MM.1S (cell line): ENCODE data around the gene CCDC177.

ENCODE experiments used
- DNase-seq: peaks from one replicate; pipeline ENCODE4 v3.0.0-alpha.2; 2015
- H2AFZ ChIP-seq: fragments of 300-600 bp; sonication (generic); 2 replicates; pipeline ENCODE4 v1.6.0; 2016; ENCODE audit warnings: antibody characterized with exemption, low read length
- H3F3A ChIP-seq: fragments of 300-600 bp; sonication (generic); 2 replicates; pipeline ENCODE4 v1.6.1; 2016; ENCODE audit warnings: mild to moderate bottlenecking, antibody characterized with exemption, low read length, moderate library complexity, mixed read lengths; ENCODE audit not compliant: insufficient read depth
- H3K27ac ChIP-seq: fragments of 300-600 bp; sonication (generic); 2 replicates; pipeline ENCODE4 v1.5.1; 2016; ENCODE audit warnings: mild to moderate bottlenecking, low read length
- H3K27me3 ChIP-seq: fragments of 300-600 bp; sonication (generic); replicated peaks from 2 replicates; pipeline ENCODE4 v1.6.0; 2016; ENCODE audit warnings: low read length; ENCODE audit not compliant: insufficient read depth
- H3K36me3 ChIP-seq: fragments of 300-600 bp; sonication (generic); replicated peaks from 2 replicates; pipeline ENCODE4 v1.6.1; 2016; ENCODE audit warnings: mild to moderate bottlenecking, low read length, mixed read lengths; ENCODE audit not compliant: insufficient read depth
- H3K4me1 ChIP-seq: fragments of 300-600 bp; sonication (generic); 2 replicates; pipeline ENCODE4 v1.6.1; 2016; ENCODE audit warnings: low read length, mixed read lengths
- H3K4me2 ChIP-seq: fragments of 300-600 bp; sonication (generic); 2 replicates; pipeline ENCODE4 v1.6.0; 2016; ENCODE audit warnings: low read depth, low read length
- H3K4me3 ChIP-seq: fragments of 300-600 bp; sonication (generic); 2 replicates; pipeline ENCODE4 v1.5.1; 2016; ENCODE audit warnings: low read length, mixed read lengths
- H3K79me2 ChIP-seq: fragments of 300-600 bp; sonication (generic); 2 replicates; pipeline ENCODE4 v1.6.1; 2016; ENCODE audit warnings: mixed run types, low read length, mixed read lengths
- H3K9ac ChIP-seq: fragments of 300-600 bp; sonication (generic); 2 replicates; pipeline ENCODE4 v1.6.1; 2016; ENCODE audit warnings: low read length, mixed read lengths
- H3K9me2 ChIP-seq: fragments of 300-600 bp; sonication (generic); replicated peaks from 2 replicates; pipeline ENCODE4 v1.6.1; 2016; ENCODE audit warnings: mild to moderate bottlenecking, low read length, mixed read lengths; ENCODE audit not compliant: insufficient read depth
- H3K9me3 ChIP-seq: fragments of 300-600 bp; sonication (generic); replicated peaks from 2 replicates; pipeline ENCODE4 v1.6.1; 2016; ENCODE audit warnings: mild to moderate bottlenecking, low read length, mixed read lengths; ENCODE audit not compliant: insufficient read depth
- H4K20me1 ChIP-seq: fragments of 300-600 bp; sonication (generic); 2 replicates; pipeline ENCODE4 v1.6.1; 2016; ENCODE audit warnings: mild to moderate bottlenecking, low read length, moderate library complexity, mixed read lengths; ENCODE audit not compliant: insufficient read depth
- EZH2 ChIP-seq: fragments of 300-600 bp; sonication (generic); optimal IDR thresholded peaks from 2 replicates; pipeline ENCODE3; 2017; ENCODE audit warnings: low read depth, mild to moderate bottlenecking, antibody characterized with exemption, low read length, mixed read lengths
- EZH2phosphoT487 ChIP-seq: fragments of 300-600 bp; sonication (generic); IDR thresholded peaks from 2 replicates; pipeline ENCODE4 v1.6.1; 2018; ENCODE audit warnings: antibody characterized with exemption, low read length
- TF ChIP-seq, protein P1 (sequence below): fragments of 300-600 bp; sonication (generic); IDR thresholded peaks from 2 replicates; pipeline ENCODE4 v1.5.1; 2016; ENCODE audit warnings: antibody characterized with exemption, low read length, mixed read lengths

CCDC177 gene

DNA sequence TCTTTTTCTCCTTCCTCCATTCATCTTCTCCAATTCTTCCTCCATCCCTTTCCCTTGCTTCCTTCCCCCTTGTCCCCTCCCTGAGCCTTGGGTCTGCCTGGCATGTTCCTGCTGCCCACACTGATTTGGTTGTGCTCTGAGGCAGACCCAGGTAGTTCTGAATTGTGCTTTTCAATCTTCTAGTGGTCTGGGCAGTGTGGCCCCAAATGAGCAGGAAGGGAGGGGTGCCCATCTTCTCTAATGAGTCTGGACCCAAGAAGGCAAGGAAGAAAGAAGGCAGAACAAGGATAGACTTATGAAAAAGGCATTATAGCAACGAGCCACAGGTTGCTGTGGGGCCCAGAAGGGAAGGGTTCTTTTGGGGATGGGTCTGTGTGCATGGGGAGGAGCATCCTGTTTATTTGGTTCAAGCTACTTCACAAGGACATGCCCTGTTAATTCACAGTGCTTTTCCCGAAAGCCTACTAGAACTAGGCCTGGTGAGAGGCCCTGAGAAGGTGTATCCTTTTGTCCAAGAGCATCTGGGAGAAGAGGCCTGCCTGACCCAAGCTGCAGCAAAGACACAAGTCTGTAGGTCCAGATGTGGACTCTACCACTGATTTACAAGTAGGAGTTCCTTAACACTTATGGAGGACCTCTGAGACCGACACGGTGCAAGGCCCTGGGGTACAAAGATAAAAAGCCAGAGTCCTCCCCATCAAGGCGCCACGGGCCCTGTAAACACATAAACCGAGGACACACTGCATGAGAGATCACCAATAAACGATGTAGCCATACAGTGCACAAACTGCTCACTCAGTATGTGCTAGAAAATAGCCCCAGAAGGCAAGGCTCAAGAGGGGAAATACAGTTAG is 35.6 kb upstream of the CCDC177 start:
- Histone ChIP-seq H3K4me2 (peak overlapping the region; percentile 67), H3K9ac (peak overlapping the region; percentile 59), H3K36me3 (no peaks in the 10 kb centered on the region), H3K4me1 (peaks cover 16% of the 10 kb centered on the region; the same call in 1 of the 2 replicates), H3K27me3 (no peaks in the 10 kb centered on the region), H3K79me2 (peaks cover 32% of the 10 kb centered on the region), H3K9me2 (no peaks in the 10 kb centered on the region), H3K27ac (peak overlapping the region; percentile 45), H4K20me1 (no peaks in the 10 kb centered on the region), H3K9me3 (no peaks in the 10 kb centered on the region), H3K4me3 (peak overlapping the region; percentile 59), H2AFZ (peak overlapping the region; percentile 87), H3F3A (peaks cover 16% of the 10 kb centered on the region; the same call in 1 of the 2 replicates)
- no peak for TF ChIP-seq EZH2phosphoT487
- TF ChIP-seq, protein P1, sequence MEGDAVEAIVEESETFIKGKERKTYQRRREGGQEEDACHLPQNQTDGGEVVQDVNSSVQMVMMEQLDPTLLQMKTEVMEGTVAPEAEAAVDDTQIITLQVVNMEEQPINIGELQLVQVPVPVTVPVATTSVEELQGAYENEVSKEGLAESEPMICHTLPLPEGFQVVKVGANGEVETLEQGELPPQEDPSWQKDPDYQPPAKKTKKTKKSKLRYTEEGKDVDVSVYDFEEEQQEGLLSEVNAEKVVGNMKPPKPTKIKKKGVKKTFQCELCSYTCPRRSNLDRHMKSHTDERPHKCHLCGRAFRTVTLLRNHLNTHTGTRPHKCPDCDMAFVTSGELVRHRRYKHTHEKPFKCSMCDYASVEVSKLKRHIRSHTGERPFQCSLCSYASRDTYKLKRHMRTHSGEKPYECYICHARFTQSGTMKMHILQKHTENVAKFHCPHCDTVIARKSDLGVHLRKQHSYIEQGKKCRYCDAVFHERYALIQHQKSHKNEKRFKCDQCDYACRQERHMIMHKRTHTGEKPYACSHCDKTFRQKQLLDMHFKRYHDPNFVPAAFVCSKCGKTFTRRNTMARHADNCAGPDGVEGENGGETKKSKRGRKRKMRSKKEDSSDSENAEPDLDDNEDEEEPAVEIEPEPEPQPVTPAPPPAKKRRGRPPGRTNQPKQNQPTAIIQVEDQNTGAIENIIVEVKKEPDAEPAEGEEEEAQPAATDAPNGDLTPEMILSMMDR = no peak
- no peak for TF ChIP-seq EZH2
- DNase-seq = no peak

DNA sequence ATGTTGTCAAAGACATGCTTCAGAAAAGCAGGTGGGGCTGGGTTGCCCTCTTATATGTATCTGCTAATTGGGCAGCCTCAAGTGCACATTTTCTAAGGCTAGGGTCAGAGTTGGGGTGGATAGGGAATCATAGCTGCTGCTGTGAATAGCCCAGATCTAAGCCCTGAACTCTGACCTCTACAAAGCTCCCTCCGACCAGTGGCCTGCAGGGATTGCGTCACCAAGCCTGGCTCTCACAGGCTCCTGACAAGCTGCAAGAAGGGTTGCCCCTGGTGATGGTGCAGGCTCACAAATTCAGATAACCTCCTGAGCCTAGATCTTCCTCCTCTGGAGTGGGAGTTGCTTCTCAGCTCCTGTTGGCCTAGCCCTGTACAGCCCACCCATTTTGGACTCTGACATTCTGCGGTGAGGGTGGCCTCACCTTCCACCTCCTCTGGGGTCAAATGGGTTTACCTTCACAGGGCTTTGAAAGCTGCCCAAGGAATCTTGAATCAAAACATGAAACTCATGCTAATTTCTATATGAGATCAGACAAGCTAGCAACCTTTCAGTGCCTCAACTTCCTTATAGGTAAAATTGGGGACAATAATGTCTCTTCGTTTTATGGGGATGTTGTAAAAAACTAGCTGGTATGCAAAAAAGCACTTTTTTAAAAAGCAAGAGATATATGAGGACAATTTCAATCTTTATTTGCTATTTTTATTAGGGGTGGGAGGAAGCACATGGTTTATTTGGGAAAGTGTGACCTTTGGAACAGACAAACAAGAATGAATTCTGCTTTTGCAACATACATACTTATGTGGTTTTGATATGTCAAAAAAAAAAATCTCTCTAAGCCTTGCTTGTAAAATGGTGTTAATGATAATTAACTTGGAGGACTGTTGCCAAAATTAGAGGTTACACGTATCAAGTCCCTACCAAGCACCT is 31.9 kb upstream of the CCDC177 start:
- H2AFZ ChIP-seq = no peak overlapping the region

DNA sequence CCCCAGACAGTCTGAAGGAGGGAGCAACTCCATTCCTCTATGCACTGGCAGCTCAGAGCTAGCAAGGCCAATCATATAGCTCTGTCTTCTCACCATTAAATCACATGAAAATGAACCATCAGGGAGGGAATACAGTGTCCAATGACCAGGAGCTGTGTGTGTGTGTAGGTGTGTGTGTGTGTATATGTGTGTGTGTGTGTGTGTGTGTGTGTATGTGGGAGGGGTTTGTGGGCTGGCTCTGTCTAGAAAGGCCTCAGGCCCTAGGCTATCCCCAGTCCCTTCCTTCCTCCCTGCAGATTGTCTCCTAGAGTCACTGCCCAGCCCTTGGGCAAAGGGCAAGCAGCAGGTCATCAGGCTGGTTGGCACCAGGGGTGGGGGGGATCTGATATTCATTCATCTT is 31.1 kb upstream of the CCDC177 start:
- H3K4me1 ChIP-seq = peaks cover 8% of the 10 kb centered on the region; the same call in 1 of the 2 replicates
- no peaks in the 10 kb centered on the region for H4K20me1 ChIP-seq
- DNase-seq = no peak

More for the DNA sequence above, 31.9 kb upstream of the CCDC177 start:
- TF ChIP-seq EZH2phosphoT487 (no peak), EZH2 (no peak)
- TF ChIP-seq, protein P1 = no peak
- Histone ChIP-seq H3K9me2 (no peaks in the 10 kb centered on the region), H3K4me1 (peaks cover 8% of the 10 kb centered on the region; the same call in 1 of the 2 replicates), H3F3A (no peaks in the 10 kb centered on the region), H3K9me3 (no peaks in the 10 kb centered on the region), H3K27me3 (no peaks in the 10 kb centered on the region), H3K4me3 (no peak overlapping the region), H3K79me2 (no peaks in the 10 kb centered on the region), H4K20me1 (no peaks in the 10 kb centered on the region), H3K4me2 (no peak overlapping the region), H3K27ac (no peak overlapping the region), H3K36me3 (no peaks in the 10 kb centered on the region), H3K9ac (no peak overlapping the region)
- DNase-seq = no peak

More for the DNA sequence above, 31.1 kb upstream of the CCDC177 start:
- no peaks in the 10 kb centered on the region for H3K79me2 ChIP-seq
- no peaks in the 10 kb centered on the region for H3K27me3 ChIP-seq
- no peak overlapping the region for H2AFZ ChIP-seq
- no peaks in the 10 kb centered on the region for H3K9me3 ChIP-seq
- no peak overlapping the region for H3K4me3 ChIP-seq
- no peaks in the 10 kb centered on the region for H3K9me2 ChIP-seq
- no peak overlapping the region for H3K9ac ChIP-seq
- TF ChIP-seq EZH2phosphoT487 (no peak), EZH2 (no peak)
- TF ChIP-seq, protein P1 = no peak
- no peaks in the 10 kb centered on the region for H3F3A ChIP-seq
- H3K4me2 ChIP-seq = no peak overlapping the region
- no peaks in the 10 kb centered on the region for H3K36me3 ChIP-seq
- H3K27ac ChIP-seq = no peak overlapping the region
